B cell (primary cell): ENCODE measurements around the gene IQCM.

ENCODE experiments used
- EZH2 ChIP-seq: IDR thresholded peaks from 2 replicates; pipeline ENCODE4 v1.6.1; 2012; ENCODE audit warnings: borderline replicate concordance, low read depth, mild to moderate bottlenecking, moderate library complexity, low read length; ENCODE audit not compliant: insufficient read depth, poor library complexity, severe bottlenecking
- TF ChIP-seq, protein P1 (sequence below): fragments of 200-600 bp; IDR thresholded peaks from one replicate; pipeline ENCODE4 v1.8.0; 2022; ENCODE audit warnings: antibody characterized with exemption, mild to moderate bottlenecking

DNA sequence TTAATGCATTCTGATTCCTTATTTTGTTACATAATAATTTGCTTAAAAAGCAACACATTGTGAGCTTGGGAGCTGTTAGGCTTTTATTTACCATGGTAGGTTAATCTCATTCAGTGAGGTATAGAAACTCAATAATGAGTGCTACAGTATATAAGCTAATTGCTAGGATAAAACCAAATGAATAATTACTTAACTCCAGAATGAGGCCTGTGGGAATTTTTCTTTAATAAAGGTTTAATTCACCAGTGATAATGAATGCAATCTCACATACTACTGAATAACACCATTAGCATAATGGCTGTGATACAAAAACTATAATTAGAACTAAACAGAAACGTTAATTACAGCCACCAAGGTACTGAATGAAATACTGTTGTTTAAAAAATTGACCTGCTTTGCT lies 326.3 kb downstream of the IQCM start:
- TF ChIP-seq EZH2 = no peak
- TF ChIP-seq, protein P1, sequence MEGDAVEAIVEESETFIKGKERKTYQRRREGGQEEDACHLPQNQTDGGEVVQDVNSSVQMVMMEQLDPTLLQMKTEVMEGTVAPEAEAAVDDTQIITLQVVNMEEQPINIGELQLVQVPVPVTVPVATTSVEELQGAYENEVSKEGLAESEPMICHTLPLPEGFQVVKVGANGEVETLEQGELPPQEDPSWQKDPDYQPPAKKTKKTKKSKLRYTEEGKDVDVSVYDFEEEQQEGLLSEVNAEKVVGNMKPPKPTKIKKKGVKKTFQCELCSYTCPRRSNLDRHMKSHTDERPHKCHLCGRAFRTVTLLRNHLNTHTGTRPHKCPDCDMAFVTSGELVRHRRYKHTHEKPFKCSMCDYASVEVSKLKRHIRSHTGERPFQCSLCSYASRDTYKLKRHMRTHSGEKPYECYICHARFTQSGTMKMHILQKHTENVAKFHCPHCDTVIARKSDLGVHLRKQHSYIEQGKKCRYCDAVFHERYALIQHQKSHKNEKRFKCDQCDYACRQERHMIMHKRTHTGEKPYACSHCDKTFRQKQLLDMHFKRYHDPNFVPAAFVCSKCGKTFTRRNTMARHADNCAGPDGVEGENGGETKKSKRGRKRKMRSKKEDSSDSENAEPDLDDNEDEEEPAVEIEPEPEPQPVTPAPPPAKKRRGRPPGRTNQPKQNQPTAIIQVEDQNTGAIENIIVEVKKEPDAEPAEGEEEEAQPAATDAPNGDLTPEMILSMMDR = no peak
